ENCODE data around the gene NPY4R2.
"Not testable (repeated sequence)": the region's sequence is repeated elsewhere in the genome, so short reads cannot be mapped to it uniquely, and the experiment has no call there.

Gene NPY4R2

DNA sequence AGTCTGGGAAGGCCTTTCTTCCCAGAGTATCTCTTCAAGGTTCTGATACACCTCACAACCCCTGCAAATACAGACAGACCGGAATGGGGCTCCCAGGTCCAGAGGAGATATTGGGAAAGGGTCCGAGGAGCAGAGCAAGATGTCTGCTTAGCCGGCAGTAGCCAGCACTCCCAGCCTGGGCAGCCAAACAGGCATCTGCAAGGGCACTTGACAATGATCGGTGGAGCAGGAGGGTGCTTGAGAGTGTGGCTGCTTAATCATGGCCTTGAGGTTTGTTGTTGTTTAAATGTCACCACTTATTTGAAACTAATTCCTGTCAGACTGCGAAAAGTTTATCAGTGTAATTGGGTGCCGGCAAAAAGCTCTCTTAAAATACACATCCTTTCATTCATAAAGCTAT is 15.0 kb downstream of the NPY4R2 start:
- DNase-seq = not testable (repeated sequence)

DNA sequence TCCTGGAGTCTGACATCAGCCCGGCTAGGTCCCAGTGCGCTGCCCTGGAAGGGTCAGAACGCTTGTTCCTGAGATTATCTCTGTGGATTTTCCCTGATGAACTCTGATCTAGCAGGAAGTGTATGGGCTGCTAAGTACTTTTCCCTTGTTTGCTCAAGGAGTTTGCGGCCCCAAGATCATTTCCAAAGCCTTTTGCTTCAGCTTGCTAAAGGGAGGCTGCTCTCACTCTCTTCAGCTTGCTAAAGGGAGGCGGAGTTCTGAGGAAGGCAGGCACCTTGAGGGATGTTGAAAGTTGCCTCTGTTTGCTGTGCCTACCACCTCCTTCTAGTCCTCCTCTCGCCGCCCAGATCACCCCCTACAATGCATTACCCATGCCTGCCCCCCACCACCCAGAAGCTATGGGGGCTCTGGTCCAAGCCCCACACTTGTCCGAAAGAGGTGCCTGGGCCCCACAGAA is 18.3 kb downstream of the NPY4R2 start:
- not testable (repeated sequence) for DNase-seq

- not testable (repeated sequence) for DNase-seq
Measured at GRCh38 chr10:47937634-47938033, 19.2 kb downstream of the NPY4R2 start.

DNA sequence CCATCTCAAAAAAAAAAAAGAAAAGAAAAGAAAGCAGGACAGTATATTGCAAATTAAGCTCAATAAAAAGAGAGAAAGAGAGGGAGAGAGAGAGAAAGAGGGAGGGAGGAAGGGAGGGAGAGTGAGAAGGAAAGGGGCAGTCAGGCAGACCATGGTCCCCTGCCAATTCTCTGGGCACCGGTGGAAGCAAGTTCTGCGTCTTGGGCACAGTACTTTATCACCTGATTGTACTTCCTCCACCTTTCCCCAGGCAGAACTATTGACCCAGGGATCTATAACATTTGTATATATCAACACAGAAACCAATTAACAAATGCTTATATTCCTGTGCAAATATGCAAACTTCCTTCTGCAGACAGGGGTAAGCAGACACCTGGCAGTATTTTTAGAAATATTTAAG is 22.4 kb downstream of the NPY4R2 start:
- DNase-seq = not testable (repeated sequence)

GRCh38 chr10:47941379-47941778 is 22.9 kb downstream of the NPY4R2 start:
- DNase-seq = not testable (repeated sequence)

GRCh38 chr10:47942351-47943019 is 24.0 kb downstream of the NPY4R2 start:
- DNase-seq = not testable (repeated sequence)

- not testable (repeated sequence) for DNase-seq
Measured at GRCh38 chr10:47943328-47943727, 24.9 kb downstream of the NPY4R2 start.

GRCh38 chr10:47947424-47947823 is 29.0 kb downstream of the NPY4R2 start:
- not testable (repeated sequence) for DNase-seq

GRCh38 chr10:47957158-47957557 is 38.7 kb downstream of the NPY4R2 start:
- DNase-seq = not testable (repeated sequence)

DNA sequence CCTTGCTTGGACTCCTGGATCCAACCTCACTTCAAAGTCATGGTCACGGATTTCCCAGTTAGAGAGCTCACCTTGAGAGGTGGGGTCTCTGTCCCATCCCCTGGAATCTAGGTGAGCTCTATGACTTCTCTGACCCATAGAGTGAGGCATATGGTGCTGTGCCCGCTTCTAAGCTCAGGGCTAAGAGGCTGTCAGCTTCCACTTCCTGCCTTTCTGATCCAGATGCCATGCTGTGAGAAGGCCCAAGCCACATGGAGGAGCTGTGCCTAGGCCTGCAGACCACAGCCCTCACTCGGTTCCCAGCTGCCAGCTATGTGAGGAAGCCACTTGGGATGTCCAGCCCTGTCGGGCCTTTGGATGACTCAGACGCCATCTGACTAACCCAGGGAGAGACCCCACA is 41.2 kb downstream of the NPY4R2 start:
- DNase-seq = not testable (repeated sequence)

- DNase-seq = not testable (repeated sequence)
Measured at GRCh38 chr10:47960699-47961098, 42.2 kb downstream of the NPY4R2 start.

- DNase-seq = not testable (repeated sequence)
Measured at GRCh38 chr10:47962785-47963184, 44.3 kb downstream of the NPY4R2 start.

DNA sequence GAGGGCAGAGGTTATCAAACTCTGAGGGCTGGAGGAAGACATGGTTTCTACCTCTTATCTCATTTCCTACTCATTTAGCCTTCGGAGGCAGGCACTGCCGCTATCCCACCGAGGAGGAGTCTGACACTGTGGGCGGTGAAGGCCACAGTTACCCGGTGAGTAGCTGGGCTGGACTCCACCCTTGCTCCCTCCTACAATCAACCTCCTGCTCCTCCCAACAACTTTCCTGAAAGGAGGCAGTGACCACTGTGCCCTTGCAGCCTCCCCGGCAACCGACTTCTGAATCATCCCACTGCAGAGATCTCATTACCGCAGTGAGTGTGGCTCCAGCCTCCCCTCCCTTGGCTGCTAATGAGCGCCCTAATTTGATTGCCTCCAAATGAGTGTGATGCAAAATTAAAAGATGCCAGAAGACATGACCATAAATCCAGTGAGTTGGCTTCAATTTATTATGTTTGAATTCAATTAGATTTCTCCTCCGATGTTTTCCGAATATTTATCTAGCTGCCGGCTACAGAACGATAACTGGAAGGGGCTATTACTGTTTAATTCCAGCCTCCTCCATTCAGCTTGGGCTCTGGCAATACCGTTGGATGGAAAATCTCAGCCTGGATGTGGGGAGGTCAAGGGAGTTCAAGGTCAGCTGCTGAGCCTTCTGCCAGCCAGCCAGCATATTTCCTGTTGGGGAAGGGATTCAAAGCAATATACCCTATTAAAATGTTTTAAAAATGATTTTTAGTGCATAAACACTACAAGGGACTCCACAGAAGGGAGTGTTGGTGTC is 46.0 kb downstream of the NPY4R2 start:
- DNase-seq = not testable (repeated sequence)

DNA sequence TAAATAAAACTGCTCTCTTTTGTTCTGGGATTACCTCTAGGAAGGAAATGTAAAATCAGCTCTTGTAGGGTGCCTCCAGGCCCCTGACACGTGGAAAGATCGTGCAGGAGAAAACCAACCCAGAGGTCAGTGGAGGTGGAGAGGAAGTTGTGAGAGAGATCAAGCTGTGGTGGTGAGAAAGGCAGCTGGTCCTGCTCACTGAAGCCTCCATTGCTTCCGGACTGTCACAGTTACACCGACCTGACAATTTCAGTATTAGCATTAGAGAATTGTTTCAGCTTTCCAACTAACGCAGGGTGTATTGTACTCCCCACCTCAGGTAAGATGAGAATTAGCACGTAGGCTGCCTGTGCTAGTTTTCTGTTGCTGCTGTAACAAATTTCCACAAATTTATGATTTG is 50.5 kb downstream of the NPY4R2 start:
- DNase-seq = not testable (repeated sequence)

DNA sequence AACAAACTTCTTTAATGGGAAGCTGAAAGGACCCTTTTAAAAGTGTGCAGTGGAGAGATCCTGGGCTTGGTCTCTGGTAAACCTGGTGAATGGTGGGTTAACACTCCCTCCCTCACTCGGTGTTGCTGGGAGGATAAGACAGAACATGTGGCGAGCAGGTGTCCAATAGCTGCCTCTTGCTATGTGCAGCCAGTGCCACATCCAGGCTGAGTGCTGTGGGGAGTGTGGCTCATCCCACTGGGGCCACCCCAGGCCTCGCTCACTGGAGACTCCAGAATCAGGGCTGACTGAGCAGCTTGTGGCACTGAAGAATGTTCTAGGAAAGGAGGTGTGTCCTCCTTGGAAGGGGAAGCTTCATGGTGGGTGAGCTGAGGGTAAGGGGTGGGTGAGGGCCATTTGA is 51.6 kb downstream of the NPY4R2 start:
- DNase-seq = not testable (repeated sequence)

- not testable (repeated sequence) for DNase-seq
Measured at GRCh38 chr10:47971598-47971997, 53.1 kb downstream of the NPY4R2 start.

DNA sequence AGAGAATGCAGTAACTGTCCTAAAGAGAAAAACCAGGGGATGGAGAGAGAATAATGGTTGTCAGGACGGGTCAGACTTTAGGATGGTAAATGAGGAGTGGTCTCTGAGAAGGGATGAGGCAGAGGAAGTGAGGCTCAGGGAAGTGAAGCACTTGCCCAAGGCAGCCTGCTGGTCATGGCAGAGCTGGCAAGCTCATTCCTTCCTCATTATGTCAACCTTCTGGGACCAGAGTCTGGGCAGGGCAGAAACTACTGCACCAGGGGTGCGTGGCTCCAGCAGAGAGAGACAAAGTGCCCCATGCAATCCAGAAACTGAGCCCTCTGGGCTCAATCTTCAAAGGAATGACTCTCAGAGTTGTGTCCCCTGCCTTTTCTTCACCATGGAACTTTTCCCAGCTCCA is 53.6 kb downstream of the NPY4R2 start:
- DNase-seq = not testable (repeated sequence)
